Measurements from ENCODE around the gene PPP2R5D.

DNA sequence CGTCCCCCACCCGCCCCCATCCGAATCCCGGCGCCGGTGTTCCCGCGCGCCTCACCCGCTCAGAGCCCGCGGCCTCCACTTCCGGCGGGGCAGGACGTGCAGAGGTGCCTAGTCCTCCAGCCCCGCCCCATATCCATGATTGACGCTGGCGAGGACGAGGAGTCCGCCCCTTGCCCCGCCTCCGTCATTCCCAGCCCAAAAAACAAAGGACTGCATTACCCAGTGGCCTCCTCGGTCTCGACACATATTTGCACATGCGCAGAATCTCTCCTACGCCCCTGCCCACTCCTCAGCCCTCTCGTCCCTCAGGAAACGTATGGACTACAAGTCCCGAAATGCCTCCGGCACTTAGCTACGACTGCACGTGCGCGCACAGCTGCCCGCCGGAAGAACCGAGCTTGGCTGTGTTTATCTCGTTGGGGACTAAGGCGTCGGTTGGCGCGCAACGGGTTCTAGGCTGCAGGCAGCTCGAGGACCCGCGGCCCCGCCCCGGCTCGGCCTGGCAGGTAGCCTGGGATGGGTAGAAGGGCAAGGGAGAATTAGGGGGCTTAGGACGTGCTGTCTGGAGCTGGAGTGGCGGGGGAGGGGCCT, 29.6 kb downstream of the PPP2R5D start, which contains the start of the genes KLHDC3 and MEA1:
- TF ChIP-seq TAF1 (IDR thresholded peaks at IDR 0.05; ENCODE audit: low read depth): peak; percentile 57
- no peak for TF ChIP-seq EP300 (IDR thresholded peaks at IDR 0.05; ENCODE audit: borderline replicate concordance)
- TF ChIP-seq, protein P1, sequence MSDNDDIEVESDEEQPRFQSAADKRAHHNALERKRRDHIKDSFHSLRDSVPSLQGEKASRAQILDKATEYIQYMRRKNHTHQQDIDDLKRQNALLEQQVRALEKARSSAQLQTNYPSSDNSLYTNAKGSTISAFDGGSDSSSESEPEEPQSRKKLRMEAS (IDR thresholded peaks at IDR 0.05): peak; percentile 90
- TF ChIP-seq RAD21 (IDR thresholded peaks at IDR 0.05; ENCODE audit: low read depth): no peak
- TF ChIP-seq, protein P2, sequence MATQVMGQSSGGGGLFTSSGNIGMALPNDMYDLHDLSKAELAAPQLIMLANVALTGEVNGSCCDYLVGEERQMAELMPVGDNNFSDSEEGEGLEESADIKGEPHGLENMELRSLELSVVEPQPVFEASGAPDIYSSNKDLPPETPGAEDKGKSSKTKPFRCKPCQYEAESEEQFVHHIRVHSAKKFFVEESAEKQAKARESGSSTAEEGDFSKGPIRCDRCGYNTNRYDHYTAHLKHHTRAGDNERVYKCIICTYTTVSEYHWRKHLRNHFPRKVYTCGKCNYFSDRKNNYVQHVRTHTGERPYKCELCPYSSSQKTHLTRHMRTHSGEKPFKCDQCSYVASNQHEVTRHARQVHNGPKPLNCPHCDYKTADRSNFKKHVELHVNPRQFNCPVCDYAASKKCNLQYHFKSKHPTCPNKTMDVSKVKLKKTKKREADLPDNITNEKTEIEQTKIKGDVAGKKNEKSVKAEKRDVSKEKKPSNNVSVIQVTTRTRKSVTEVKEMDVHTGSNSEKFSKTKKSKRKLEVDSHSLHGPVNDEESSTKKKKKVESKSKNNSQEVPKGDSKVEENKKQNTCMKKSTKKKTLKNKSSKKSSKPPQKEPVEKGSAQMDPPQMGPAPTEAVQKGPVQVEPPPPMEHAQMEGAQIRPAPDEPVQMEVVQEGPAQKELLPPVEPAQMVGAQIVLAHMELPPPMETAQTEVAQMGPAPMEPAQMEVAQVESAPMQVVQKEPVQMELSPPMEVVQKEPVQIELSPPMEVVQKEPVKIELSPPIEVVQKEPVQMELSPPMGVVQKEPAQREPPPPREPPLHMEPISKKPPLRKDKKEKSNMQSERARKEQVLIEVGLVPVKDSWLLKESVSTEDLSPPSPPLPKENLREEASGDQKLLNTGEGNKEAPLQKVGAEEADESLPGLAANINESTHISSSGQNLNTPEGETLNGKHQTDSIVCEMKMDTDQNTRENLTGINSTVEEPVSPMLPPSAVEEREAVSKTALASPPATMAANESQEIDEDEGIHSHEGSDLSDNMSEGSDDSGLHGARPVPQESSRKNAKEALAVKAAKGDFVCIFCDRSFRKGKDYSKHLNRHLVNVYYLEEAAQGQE (IDR thresholded peaks at IDR 0.05; ENCODE audit: low read depth): no peak
- TF ChIP-seq YY1 (IDR thresholded peaks at IDR 0.05; ENCODE audit: low read depth): no peak
